Ovary (tissue), 3 donors: ENCODE results near the gene IAH1.

ENCODE experiments used
- EP300 ChIP-seq: sonication (generic); formaldehyde crosslinking; IDR thresholded peaks from one replicate; pipeline ENCODE4 v1.6.1; 2017; ENCODE audit warnings: antibody characterized with exemption
- TF ChIP-seq, protein P1 (sequence below), 3 donors: fragments of 450-650 bp in 2 of 3; fragments of 200-600 bp in 1 of 3; IDR thresholded peaks; one replicate each; pipeline versions ENCODE4 v1.5.1 to v1.8.0; 2016 to 2022; ENCODE audit warnings: antibody characterized with exemption in 3 of 3, mild to moderate bottlenecking in 1 of 3
- donor health status: DM: no; HTN: no; CAD: no.

DNA sequence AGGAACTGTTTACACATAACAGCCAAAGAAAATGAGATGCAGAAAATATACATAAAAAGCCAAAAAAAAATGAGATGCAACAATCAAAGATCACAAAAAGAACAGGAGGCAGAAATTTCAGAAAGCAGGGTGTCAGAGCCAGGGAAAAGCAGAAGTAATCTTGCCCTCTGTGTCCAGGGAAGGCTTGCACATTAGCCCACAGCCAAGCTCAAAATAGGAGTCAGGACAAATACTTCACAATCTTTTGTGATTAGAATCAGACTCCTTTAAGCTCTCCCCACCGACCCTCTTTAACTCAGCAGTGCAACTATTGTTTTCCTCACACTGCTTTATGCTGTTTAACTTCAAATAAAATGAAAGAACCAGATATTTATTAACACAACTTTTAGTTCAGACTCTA lies 34.6 kb downstream of the IAH1 start:
- TF ChIP-seq, protein P1, sequence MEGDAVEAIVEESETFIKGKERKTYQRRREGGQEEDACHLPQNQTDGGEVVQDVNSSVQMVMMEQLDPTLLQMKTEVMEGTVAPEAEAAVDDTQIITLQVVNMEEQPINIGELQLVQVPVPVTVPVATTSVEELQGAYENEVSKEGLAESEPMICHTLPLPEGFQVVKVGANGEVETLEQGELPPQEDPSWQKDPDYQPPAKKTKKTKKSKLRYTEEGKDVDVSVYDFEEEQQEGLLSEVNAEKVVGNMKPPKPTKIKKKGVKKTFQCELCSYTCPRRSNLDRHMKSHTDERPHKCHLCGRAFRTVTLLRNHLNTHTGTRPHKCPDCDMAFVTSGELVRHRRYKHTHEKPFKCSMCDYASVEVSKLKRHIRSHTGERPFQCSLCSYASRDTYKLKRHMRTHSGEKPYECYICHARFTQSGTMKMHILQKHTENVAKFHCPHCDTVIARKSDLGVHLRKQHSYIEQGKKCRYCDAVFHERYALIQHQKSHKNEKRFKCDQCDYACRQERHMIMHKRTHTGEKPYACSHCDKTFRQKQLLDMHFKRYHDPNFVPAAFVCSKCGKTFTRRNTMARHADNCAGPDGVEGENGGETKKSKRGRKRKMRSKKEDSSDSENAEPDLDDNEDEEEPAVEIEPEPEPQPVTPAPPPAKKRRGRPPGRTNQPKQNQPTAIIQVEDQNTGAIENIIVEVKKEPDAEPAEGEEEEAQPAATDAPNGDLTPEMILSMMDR (IDR thresholded peaks at IDR 0.05) = no peak
- TF ChIP-seq EP300 = no peak
